Activated CD8-positive, alpha-beta memory T cell treated with anti-CD3 and anti-CD28 coated beads for 4 hours (primary cell): ENCODE data around the gene TAF11L5.
"Not testable (repeated sequence)": the region's sequence is repeated elsewhere in the genome, so short reads cannot be mapped to it uniquely, and the experiment has no call there.

ENCODE experiments used
- DNase-seq, 2 donors: peaks; one replicate each; pipeline ENCODE4 v3.0.0-alpha.2; 2020; ENCODE audit warnings: low read depth in 2 of 2

TAF11L5 gene

DNA sequence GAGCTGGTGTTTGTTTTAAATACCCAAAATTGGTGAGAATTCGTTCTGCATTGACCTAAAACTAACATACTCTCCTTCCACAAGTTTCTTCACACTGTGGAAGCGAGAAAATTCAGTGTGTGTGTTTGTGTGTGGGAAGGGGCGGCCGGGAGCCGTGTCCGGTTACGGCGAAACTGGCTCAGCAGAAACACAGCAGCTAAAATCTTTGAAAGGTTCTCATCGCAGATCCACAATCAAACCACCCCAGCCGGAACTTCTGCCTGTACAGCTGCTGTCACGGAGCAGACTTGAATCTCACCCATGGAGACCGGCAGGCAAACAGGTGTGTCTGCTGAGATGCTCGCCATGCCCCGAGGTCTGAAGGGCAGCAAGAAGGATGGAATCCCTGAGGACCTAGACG is at the start of gene TAF11L5:
Gene TAF11L5 (plus strand): TSS at position 301 of the 400 bp plus-strand sequence.
- DNase-seq: not testable (repeated sequence)

DNA sequence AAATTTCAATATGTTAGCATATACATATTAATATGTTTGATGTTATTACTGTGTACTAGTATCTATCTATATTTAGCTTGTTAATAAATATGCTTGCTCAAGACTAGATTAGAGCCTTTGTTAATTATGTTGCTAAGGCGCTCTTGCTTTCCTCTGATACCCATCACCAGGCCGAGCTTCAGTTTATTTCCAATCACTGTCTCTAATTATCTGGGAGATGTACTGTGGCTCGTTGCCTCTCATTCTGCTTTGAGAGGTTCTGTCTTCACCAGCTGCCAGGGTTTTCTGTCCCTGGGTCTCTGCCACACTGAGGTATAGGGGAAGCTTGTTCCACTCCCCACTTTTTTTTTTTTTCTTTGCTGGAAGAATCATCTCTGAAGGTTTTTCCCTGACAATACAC is 48.0 kb upstream of the TAF11L5 start:
- DNase-seq: no peak

DNA sequence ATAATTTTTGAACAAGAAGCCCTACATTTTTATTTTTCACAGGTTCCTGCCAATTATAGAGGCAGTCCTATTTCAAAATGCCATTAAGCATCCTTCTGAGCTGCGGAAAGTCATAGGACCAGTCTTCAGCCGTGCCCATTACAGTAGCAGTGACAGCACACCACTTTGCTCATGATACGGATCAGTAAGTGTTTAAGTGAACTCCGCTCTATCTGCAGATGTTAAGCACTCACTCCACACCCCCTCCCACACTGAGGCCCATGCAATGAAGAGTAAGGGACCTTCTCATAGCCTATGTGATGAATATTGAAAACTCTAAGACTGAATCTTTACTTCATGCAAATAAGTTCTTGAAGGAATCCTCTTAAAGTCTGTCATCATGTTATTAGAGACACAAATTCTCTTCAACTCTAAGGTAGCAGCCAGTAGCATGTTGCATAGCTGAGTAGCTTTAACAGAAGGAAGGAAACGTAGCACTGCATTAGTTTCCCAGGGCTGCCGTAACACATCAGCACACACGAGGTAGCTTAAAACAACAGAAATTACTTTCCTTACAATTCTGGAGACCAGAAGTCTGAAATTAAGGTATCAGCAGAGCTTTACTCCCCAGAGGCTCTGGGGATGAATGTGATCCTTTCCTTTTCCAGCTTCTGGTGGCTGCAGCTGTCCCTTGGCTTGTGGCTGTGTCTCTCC is 47.3 kb upstream of the TAF11L5 start:
- DNase-seq: no peak

DNA sequence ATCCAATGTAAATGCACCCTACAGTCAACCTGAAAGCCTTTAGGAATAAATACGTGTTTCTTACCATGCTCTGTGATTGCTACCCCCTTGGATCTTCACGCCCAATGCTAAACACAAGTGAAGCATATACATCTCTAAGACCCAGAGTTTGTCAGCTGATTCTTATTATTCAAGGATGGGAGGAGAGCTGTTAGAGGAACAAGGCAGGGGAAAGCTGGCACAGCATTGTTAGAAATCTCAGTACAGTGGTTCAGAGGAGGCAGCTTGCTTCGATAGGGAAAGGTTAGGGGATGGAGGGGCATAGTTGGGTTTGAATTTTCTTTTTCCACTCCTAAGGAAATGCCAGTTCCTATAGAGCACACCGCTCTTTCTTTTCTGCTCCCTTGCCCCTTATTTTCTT is 43.7 kb upstream of the TAF11L5 start:
- DNase-seq: no peak

DNA sequence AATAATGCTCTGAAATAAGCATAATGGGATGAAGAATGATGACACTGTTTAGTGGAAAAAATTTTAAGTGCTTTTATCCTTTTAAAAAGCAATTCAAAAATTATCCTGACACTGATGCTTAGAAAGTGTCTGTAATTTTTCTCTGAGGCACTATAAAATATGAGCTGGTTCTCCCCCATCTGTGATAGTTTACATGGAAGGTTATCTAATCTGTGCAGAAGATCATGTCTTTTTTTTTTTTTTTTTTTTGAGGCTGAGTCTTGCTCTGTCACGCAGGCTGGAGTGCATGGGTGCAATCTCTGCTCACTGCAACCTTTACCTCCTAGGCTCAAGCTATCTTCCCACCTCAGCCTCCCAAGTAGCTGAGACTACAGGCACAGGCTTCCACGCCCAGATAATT is 42.2 kb upstream of the TAF11L5 start:
- no peak for DNase-seq

DNA sequence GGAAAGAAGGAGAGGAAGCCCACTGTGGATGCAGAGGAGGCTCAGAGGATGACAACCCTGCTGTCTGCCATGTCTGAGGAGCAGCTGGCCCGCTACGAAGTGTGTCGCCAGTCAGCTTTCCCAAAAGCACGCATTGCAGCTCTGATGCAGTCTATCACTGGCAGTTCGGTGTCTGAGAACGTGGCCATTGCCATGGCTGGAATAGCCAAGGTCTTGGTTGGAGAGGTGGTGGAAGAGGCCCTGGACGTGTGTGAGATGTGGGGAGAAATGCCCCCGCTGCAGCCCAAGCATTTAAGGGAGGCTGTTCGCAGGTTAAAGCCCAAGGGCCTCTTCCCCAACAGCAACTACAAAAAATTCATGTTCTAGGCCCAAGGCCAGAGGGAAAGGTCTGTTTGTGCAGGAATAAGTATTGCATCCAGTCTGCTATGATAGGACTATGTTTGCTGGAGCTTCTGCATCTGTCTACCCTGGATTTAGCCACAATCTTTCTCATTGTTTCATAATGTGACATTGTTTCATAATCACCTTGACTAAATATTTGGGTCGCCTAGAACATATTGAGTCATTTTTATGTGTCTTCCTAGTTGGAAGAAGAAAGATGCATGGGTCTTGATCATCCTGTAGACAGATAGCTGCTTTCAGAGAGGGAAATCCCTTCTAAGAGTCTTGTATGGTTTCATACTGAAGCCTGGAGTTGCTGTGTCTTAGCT is 38.4 kb upstream of the TAF11L5 start:
- not testable (repeated sequence) for DNase-seq

DNA sequence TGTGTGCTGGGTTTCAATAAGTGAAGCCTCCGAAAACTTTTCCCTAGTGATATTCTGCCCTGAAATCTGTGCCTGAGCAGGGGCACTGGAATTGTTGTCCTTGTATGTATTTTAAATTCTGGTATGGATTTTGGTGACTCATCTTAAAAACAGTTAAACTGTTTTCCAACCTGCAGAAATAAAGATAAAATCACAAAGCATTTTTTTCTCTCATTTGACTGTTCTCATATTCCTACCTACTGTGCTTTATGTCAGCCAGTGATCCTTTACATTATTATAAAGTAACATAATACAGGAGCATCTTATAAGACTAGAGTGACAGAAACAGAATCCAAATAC is 37.9 kb upstream of the TAF11L5 start:
- DNase-seq: no peak

DNA sequence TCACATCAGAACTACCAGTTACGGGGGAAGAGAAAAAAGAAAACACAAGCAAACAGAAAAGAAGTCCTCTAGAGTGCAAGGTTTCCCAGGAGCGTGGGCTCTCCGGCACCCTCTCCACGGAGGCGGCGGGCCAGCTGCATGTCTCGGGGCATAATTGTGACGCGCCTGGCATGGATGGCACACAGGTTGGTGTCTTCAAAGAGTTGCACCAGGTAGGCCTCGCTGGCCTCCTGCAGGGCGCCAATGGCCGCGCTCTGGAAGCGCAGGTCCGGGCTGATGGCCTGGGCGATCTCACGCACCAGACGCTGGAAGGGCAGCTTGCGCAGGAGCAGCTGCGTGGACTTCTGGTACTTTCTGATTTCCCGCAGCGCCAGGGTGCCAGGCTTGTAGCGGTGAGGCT is 33.8 kb upstream of the TAF11L5 start:
- not testable (repeated sequence) for DNase-seq

DNA sequence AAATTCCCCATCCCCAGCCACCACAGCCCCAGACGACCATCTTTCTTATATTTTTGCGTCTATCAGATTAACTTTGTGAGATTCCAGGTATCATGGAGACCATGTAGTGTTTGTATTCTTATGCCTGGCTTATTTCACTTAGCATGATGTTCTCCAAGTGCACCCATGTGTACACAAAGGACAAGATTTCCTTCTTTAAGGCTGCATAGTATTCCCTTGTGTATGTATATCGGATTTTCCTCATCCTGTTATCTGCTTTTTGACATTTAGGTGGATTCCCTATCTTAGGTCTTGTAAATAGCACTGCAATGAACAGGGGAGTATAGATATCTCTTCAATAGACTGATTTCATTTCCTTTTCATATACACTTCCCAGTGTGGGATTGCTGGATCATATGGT is 32.3 kb upstream of the TAF11L5 start:
- DNase-seq: no peak

DNA sequence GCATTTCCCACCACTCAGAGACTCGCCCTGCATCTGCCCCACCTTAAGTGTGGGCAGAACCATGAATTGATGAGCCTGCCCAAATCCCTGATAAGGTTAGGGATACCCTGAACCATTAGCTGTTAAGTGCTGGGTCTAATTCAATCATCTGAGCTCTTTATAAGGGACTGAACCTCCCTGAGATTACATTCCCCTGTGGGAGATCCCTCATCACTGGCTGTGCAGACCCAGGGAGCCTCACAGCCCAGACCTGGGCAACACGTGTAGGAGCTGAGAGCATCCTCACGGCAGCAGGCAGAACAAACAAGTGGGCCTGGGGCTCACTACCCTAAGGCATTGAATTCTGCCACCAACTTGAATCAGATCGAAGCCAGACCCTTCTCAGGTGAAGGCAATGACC is 27.6 kb upstream of the TAF11L5 start:
- DNase-seq: no peak

DNA sequence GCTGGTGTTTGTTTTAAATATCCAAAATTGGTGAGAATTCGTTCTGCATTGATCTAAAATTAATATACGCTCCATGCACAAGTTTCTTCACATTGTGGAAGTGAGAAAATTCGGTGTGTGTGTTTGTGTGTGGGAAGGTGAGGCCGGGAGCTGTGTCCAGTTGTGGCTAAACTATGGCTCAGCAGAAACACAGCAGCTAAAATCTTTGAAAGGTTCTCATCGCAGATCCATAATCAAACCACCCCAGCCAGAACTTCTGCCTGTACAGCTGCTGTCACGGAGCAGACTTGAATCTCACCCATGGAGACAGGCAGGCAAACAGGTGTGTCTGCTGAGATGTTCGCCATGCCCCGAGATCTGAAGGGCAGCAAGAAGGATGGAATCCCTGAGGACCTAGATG is 27.1 kb upstream of the TAF11L5 start, which contains the start of gene TAF11L2:
Gene TAF11L2 (plus strand): TSS at position 301 of the 400 bp plus-strand sequence.
- DNase-seq: not testable (repeated sequence)

DNA sequence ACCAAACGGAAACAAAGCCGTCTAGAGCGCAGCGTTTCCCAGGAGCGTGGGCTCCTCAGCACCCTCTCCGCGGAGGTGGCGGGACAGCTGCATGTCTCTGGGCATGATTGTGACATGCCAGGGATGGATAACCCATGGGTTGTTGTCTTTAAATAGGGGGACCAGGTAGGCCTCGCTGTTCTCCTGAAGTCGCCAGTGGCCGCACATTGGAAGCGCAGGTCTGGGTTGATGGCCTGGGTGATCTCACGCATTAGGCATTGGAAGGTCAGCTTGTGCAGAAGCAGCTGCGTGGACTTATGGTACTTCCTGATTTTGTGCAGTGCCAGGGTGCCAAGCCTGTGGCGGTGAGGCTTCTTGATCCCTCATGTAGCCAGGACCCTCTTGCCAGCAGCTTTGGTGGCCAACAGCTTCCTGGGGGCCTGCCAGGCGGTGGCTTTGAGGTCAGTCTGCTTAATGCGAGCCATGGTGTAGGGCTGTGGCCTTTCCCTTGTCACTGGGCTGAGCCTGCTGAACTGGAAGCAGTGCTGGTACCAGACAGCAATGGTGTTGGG is 13.2 kb upstream of the TAF11L5 start:
- no peak for DNase-seq

DNA sequence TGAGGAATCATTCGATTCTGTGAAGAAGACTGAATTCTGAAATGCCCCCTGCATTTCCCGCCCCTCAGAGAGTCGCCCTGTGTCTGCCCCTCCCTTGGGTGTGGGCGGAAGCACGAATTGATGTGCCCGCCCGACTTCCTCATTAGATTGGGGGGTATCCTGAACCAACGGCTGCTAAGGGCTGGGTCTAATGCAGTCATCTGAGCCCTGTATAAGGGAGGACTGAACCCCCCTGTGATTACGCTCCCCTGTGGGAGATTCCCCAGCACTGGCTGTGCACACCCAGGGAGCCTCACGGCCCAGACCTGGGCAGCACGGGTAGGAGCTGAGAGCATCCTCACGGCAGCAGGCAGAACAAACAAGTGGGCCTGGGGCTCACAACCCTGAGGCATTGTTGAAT is 7.5 kb upstream of the TAF11L5 start:
- not testable (repeated sequence) for DNase-seq

DNA sequence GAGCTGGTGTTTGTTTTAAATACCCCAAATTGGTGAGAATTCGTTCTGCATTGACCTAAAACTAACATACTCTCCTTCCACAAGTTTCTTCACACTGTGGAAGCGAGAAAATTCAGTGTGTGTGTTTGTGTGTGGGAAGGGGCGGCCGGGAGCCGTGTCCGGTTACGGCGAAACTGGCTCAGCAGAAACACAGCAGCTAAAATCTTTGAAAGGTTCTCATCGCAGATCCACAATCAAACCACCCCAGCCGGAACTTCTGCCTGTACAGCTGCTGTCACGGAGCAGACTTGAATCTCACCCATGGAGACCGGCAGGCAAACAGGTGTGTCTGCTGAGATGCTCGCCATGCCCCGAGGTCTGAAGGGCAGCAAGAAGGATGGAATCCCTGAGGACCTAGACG is 7.0 kb upstream of the TAF11L5 start, which contains the start of gene TAF11L3:
Gene TAF11L3 (plus strand): TSS at position 301 of the 400 bp plus-strand sequence.
- not testable (repeated sequence) for DNase-seq

DNA sequence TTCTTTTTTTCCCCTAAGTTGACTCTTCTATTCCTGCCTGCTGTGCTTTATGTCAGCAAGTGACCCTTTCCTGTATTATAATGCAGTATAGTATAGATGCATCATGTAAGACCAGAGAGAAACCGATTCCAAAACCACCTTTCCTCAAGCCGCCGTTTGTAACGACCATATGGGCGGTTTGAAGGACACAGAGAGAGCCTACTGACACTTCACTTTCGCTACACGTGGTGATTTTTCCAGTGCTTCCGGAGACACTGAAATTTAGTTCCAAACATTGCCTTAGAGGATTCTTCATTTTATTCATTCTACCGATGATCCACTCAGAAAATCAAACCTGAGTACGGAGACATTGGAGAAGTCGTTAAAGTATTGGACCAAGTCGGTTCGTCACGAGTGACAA is 5.5 kb upstream of the TAF11L5 start:
- not testable (repeated sequence) for DNase-seq

DNA sequence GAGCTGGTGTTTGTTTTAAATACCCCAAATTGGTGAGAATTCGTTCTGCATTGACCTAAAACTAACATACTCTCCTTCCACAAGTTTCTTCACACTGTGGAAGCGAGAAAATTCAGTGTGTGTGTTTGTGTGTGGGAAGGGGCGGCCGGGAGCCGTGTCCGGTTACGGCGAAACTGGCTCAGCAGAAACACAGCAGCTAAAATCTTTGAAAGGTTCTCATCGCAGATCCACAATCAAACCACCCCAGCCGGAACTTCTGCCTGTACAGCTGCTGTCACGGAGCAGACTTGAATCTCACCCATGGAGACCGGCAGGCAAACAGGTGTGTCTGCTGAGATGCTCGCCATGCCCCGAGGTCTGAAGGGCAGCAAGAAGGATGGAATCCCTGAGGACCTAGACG is 3.5 kb upstream of the TAF11L5 start, which contains the start of gene TAF11L4:
Gene TAF11L4 (plus strand): TSS at position 301 of the 400 bp plus-strand sequence.
- DNase-seq: not testable (repeated sequence)

DNA sequence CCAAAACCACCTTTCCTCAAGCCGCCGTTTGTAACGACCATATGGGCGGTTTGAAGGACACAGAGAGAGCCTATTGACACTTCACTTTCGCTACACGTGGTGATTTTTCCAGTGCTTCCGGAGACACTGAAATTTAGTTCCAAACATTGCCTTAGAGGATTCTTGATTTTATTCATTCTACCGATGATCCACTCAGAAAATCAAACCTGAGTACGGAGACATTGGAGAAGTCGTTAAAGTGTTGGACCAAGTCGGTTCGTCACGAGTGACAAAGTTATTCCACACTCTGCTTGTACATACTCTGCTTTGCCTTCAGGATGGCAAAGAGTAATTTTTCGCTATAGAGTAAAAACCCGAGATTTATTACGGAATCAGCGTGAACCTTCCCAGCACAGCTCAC is 1.5 kb downstream of the TAF11L5 start:
- DNase-seq: not testable (repeated sequence)

DNA sequence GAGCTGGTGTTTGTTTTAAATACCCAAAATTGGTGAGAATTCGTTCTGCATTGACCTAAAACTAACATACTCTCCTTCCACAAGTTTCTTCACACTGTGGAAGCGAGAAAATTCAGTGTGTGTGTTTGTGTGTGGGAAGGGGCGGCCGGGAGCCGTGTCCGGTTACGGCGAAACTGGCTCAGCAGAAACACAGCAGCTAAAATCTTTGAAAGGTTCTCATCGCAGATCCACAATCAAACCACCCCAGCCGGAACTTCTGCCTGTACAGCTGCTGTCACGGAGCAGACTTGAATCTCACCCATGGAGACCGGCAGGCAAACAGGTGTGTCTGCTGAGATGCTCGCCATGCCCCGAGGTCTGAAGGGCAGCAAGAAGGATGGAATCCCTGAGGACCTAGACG is 3.3 kb downstream of the TAF11L5 start, which contains the start of gene TAF11L6:
Gene TAF11L6 (plus strand): TSS at position 301 of the 400 bp plus-strand sequence.
- DNase-seq: not testable (repeated sequence)
